HG02642 (cell line): Measurements from ENCODE around the gene UNC5C.

Experiments used
- ATAC-seq: cut with Tn5 transposase; IDR thresholded peaks from one replicate; pipeline ENCODE4 v1.9.1; 2021; ENCODE audit warnings: mild to moderate bottlenecking; ENCODE audit not compliant: unreplicated experiment, poor library complexity

Gene UNC5C

GRCh38 chr4:95472534-95472933 lies 76.2 kb downstream of the UNC5C start:
- no peak for ATAC-seq

GRCh38 chr4:95470622-95471021 lies 78.2 kb downstream of the UNC5C start:
- ATAC-seq, result no peak

- no peak for ATAC-seq
Observed at GRCh38 chr4:95469617-95470016, 79.2 kb downstream of the UNC5C start.

- ATAC-seq, result no peak
Observed at GRCh38 chr4:95466791-95467190, 82.0 kb downstream of the UNC5C start.

- ATAC-seq, result no peak
Observed at GRCh38 chr4:95465010-95465409, 83.8 kb downstream of the UNC5C start.

GRCh38 chr4:95462921-95463320 lies 85.9 kb downstream of the UNC5C start:
- ATAC-seq, result no peak

- ATAC-seq, result no peak
Observed at GRCh38 chr4:95457353-95457752, 91.4 kb downstream of the UNC5C start.

- no peak for ATAC-seq
Observed at GRCh38 chr4:95450294-95450693, 98.5 kb downstream of the UNC5C start.

- no peak for ATAC-seq
Observed at GRCh38 chr4:95446173-95446572, 102.6 kb downstream of the UNC5C start.

GRCh38 chr4:95445251-95445650 lies 103.5 kb downstream of the UNC5C start:
- ATAC-seq, result no peak

GRCh38 chr4:95444812-95445211 lies 104.0 kb downstream of the UNC5C start:
- ATAC-seq, result no peak

- ATAC-seq, result no peak
Observed at GRCh38 chr4:95439896-95440295, 108.9 kb downstream of the UNC5C start.

- ATAC-seq, result no peak
Observed at GRCh38 chr4:95439071-95439470, 109.7 kb downstream of the UNC5C start.

GRCh38 chr4:95432466-95432865 lies 116.3 kb downstream of the UNC5C start:
- ATAC-seq, result no peak

- ATAC-seq, result no peak
Observed at GRCh38 chr4:95431678-95432077, 117.1 kb downstream of the UNC5C start.

GRCh38 chr4:95429416-95429815 lies 119.4 kb downstream of the UNC5C start:
- ATAC-seq, result no peak

- ATAC-seq, result no peak
Observed at GRCh38 chr4:95428291-95429070, 120.3 kb downstream of the UNC5C start.

- no peak for ATAC-seq
Observed at GRCh38 chr4:95426455-95426854, 122.3 kb downstream of the UNC5C start.

GRCh38 chr4:95422436-95422835 lies 126.3 kb downstream of the UNC5C start:
- ATAC-seq, result no peak

- no peak for ATAC-seq
Observed at GRCh38 chr4:95421869-95422268, 126.9 kb downstream of the UNC5C start.

- ATAC-seq, result no peak
Observed at GRCh38 chr4:95417531-95417930, 131.2 kb downstream of the UNC5C start.

- no peak for ATAC-seq
Observed at GRCh38 chr4:95415346-95415771, 133.4 kb downstream of the UNC5C start.
